ENCODE results near the gene NFASC. TPM values are rescaled to one million over a fixed set of nuclear protein-coding genes. Genes with fewer than 3 reads are reported as not detected.

NFASC gene
- total RNA-seq, 1 donor from 2014 or later, result 29.6 TPM

- Histone ChIP-seq H3K27me3 (ENCODE audit: insufficient read depth, low read length) (no peaks in the 10 kb centered on the region), H3K4me2 (ENCODE audit: low read length) (no peak overlapping the region), H4K20me1 (ENCODE audit: insufficient read depth, low read length) (peaks cover 7% of the 10 kb centered on the region), H3K36me3 (ENCODE audit: insufficient read depth, low read length) (no peaks in the 10 kb centered on the region), H3K9me3 (ENCODE audit: insufficient read depth, low read depth, low read length) (no peaks in the 10 kb centered on the region), H3K9ac (ENCODE audit: low read length) (no peak overlapping the region), H3K4me3 (ENCODE audit: insufficient read depth, low read depth, low read length) (no peak overlapping the region), H3K27ac (ENCODE audit: low read depth, low read length) (no peak overlapping the region), H3K79me2 (ENCODE audit: insufficient read depth, low read length) (no peaks in the 10 kb centered on the region), H2AFZ (ENCODE audit: low read depth, low read length) (no peak overlapping the region), H3K4me1 (ENCODE audit: insufficient read depth, low read length) (no peaks in the 10 kb centered on the region)
- H3K4me1 Mint-ChIP-seq (ENCODE audit: low read depth, unreplicated experiment), result peaks cover 10% of the 10 kb centered on the region
- DNase-seq (ENCODE audit: low read depth) (no peak), FAIRE-seq (no peak)
- no peak overlapping the region for H3K4me3 Mint-ChIP-seq (ENCODE audit: unreplicated experiment)
- H3K27me3 Mint-ChIP-seq (ENCODE audit: low read depth, unreplicated experiment), result no peaks in the 10 kb centered on the region
- H3K36me3 Mint-ChIP-seq (ENCODE audit: low read depth, unreplicated experiment), result no peaks in the 10 kb centered on the region
- no peak for TF ChIP-seq EZH2 (IDR thresholded peaks at IDR 0.05; ENCODE audit: insufficient read depth, low read length)
- no peak for TF ChIP-seq CTCF (IDR thresholded peaks at IDR 0.05; ENCODE audit: insufficient read depth, low read depth, low read length)
- H3K27ac Mint-ChIP-seq (ENCODE audit: unreplicated experiment), result no peak overlapping the region
- no peaks in the 10 kb centered on the region for H3K9me3 Mint-ChIP-seq (ENCODE audit: unreplicated experiment)
Observed at GRCh38 chr1:204931313-204931712, 60.7 kb downstream of the NFASC start.

- Mint-ChIP-seq H3K27ac (ENCODE audit: unreplicated experiment) (no peak overlapping the region), H3K4me3 (ENCODE audit: unreplicated experiment) (no peak overlapping the region), H3K36me3 (ENCODE audit: low read depth, unreplicated experiment) (no peaks in the 10 kb centered on the region), H3K4me1 (ENCODE audit: low read depth, unreplicated experiment) (peaks cover 10% of the 10 kb centered on the region), H3K27me3 (ENCODE audit: low read depth, unreplicated experiment) (no peaks in the 10 kb centered on the region), H3K9me3 (ENCODE audit: unreplicated experiment) (no peaks in the 10 kb centered on the region)
- Histone ChIP-seq H3K4me3 (ENCODE audit: insufficient read depth, low read depth, low read length) (no peak overlapping the region), H3K9me3 (ENCODE audit: insufficient read depth, low read depth, low read length) (no peaks in the 10 kb centered on the region), H3K9ac (ENCODE audit: low read length) (no peak overlapping the region), H3K36me3 (ENCODE audit: insufficient read depth, low read length) (no peaks in the 10 kb centered on the region), H2AFZ (ENCODE audit: low read depth, low read length) (no peak overlapping the region), H3K4me1 (ENCODE audit: insufficient read depth, low read length) (no peaks in the 10 kb centered on the region), H3K4me2 (ENCODE audit: low read length) (no peak overlapping the region), H3K79me2 (ENCODE audit: insufficient read depth, low read length) (no peaks in the 10 kb centered on the region), H3K27me3 (ENCODE audit: insufficient read depth, low read length) (no peaks in the 10 kb centered on the region), H3K27ac (ENCODE audit: low read depth, low read length) (no peak overlapping the region), H4K20me1 (ENCODE audit: insufficient read depth, low read length) (peaks cover 7% of the 10 kb centered on the region)
- TF ChIP-seq EZH2 (IDR thresholded peaks at IDR 0.05; ENCODE audit: insufficient read depth, low read length) (no peak), CTCF (IDR thresholded peaks at IDR 0.05; ENCODE audit: insufficient read depth, low read depth, low read length) (no peak)
- FAIRE-seq (no peak), DNase-seq (ENCODE audit: low read depth) (no peak)
Observed at GRCh38 chr1:204931768-204932572, 61.3 kb downstream of the NFASC start.

- no peak overlapping the region for H2AFZ ChIP-seq (ENCODE audit: low read depth, low read length)
- H3K36me3 ChIP-seq (ENCODE audit: insufficient read depth, low read length), result no peaks in the 10 kb centered on the region
- FAIRE-seq (no peak), DNase-seq (ENCODE audit: low read depth) (no peak)
- H3K36me3 Mint-ChIP-seq (ENCODE audit: low read depth, unreplicated experiment), result peaks cover 4% of the 10 kb centered on the region
- H3K27ac ChIP-seq (ENCODE audit: low read depth, low read length), result no peak overlapping the region
- peaks cover 6% of the 10 kb centered on the region for H3K4me1 Mint-ChIP-seq (ENCODE audit: low read depth, unreplicated experiment)
- H3K27ac Mint-ChIP-seq (ENCODE audit: unreplicated experiment), result no peak overlapping the region
- no peak for TF ChIP-seq CTCF (IDR thresholded peaks at IDR 0.05; ENCODE audit: insufficient read depth, low read depth, low read length)
- no peak for TF ChIP-seq EZH2 (IDR thresholded peaks at IDR 0.05; ENCODE audit: insufficient read depth, low read length)
- no peak overlapping the region for H3K4me2 ChIP-seq (ENCODE audit: low read length)
- no peaks in the 10 kb centered on the region for H3K79me2 ChIP-seq (ENCODE audit: insufficient read depth, low read length)
- no peak overlapping the region for H3K4me3 Mint-ChIP-seq (ENCODE audit: unreplicated experiment)
- H4K20me1 ChIP-seq (ENCODE audit: insufficient read depth, low read length), result peaks cover 7% of the 10 kb centered on the region
- H3K4me3 ChIP-seq (ENCODE audit: insufficient read depth, low read depth, low read length), result no peak overlapping the region
- H3K9me3 ChIP-seq (ENCODE audit: insufficient read depth, low read depth, low read length), result no peaks in the 10 kb centered on the region
- H3K27me3 ChIP-seq (ENCODE audit: insufficient read depth, low read length), result no peaks in the 10 kb centered on the region
- H3K9me3 Mint-ChIP-seq (ENCODE audit: unreplicated experiment), result no peaks in the 10 kb centered on the region
- peaks cover 6% of the 10 kb centered on the region for H3K27me3 Mint-ChIP-seq (ENCODE audit: low read depth, unreplicated experiment)
- no peak overlapping the region for H3K9ac ChIP-seq (ENCODE audit: low read length)
- no peaks in the 10 kb centered on the region for H3K4me1 ChIP-seq (ENCODE audit: insufficient read depth, low read length)
Observed at GRCh38 chr1:204932573-204932909, 61.9 kb downstream of the NFASC start.

Measured in astrocyte (in vitro differentiated cells and primary cell).